Measurements from ENCODE around the gene GDPD3.
A peak's percentile ranks its signal among the peaks of the same experiment; 100 is the strongest.

Gene GDPD3

GRCh38 chr16:30084816-30085159 lies 28.5 kb downstream of the GDPD3 start:
- DNase-seq (ENCODE audit: low read depth): no peak
- no peak for TF ChIP-seq CTCF (IDR thresholded peaks at IDR 0.05; ENCODE audit: control insufficient read depth, extremely low read depth, insufficient read depth)
- H3K4me3 ChIP-seq (ENCODE audit: low read depth, low read length): no peak overlapping the region

- no peak for DNase-seq (ENCODE audit: low read depth)
- no peak for TF ChIP-seq CTCF (IDR thresholded peaks at IDR 0.05; ENCODE audit: control insufficient read depth, extremely low read depth, insufficient read depth)
- no peak overlapping the region for H3K4me3 ChIP-seq (ENCODE audit: low read depth, low read length)
These were observed 29.1 kb downstream of the GDPD3 start for GRCh38 chr16:30084096-30084815.

GRCh38 chr16:30083216-30084055 lies 29.9 kb downstream of the GDPD3 start:
- no peak for TF ChIP-seq CTCF (IDR thresholded peaks at IDR 0.05; ENCODE audit: control insufficient read depth, extremely low read depth, insufficient read depth)
- H3K4me3 ChIP-seq (ENCODE audit: low read depth, low read length): no peak overlapping the region
- no peak for DNase-seq (ENCODE audit: low read depth)

GRCh38 chr16:30082545-30083090 lies 30.7 kb downstream of the GDPD3 start:
- peak; percentile 23; the same call in 1 of the 2 replicates for TF ChIP-seq CTCF (IDR thresholded peaks at IDR 0.05; ENCODE audit: control insufficient read depth, extremely low read depth, insufficient read depth)
- no peak for DNase-seq (ENCODE audit: low read depth)
- no peak overlapping the region for H3K4me3 ChIP-seq (ENCODE audit: low read depth, low read length)

GRCh38 chr16:30079480-30079879 lies 33.9 kb downstream of the GDPD3 start:
- H3K4me3 ChIP-seq (ENCODE audit: low read depth, low read length): no peak overlapping the region
- DNase-seq (ENCODE audit: low read depth): no peak
- no peak for TF ChIP-seq CTCF (IDR thresholded peaks at IDR 0.05; ENCODE audit: control insufficient read depth, extremely low read depth, insufficient read depth)

- no peak for DNase-seq (ENCODE audit: low read depth)
- no peak overlapping the region for H3K4me3 ChIP-seq (ENCODE audit: low read depth, low read length)
- TF ChIP-seq CTCF (IDR thresholded peaks at IDR 0.05; ENCODE audit: control insufficient read depth, extremely low read depth, insufficient read depth): no peak
These were observed 34.6 kb downstream of the GDPD3 start for GRCh38 chr16:30078744-30079143.

All from LNCaP clone FGC (cell line).